Activated naive CD4-positive, alpha-beta T cell treated with anti-CD3 and anti-CD28 coated beads for 36 hours (primary cell): ENCODE measurements around the gene PPIE. TPM values are rescaled to one million over a fixed set of nuclear protein-coding genes. Genes with fewer than 3 reads are reported as not detected.

Experiments used
- CTCF ChIA-PET: fragments of 350-600 bp; sonication (Branson Sonifier 250); formaldehyde crosslinking; loops from one replicate; lab custom pipeline; 2021; ENCODE audit warnings: antibody characterized with exemption; lab: Charles Lee
- DNase-seq: peaks from one replicate; pipeline ENCODE4 v3.0.0-alpha.2; 2020
- H3K27ac Mint-ChIP-seq: one replicate; pipeline ENCODE4 v1.8.0; 2021; ENCODE audit warnings: mild to moderate bottlenecking, mixed read lengths
- H3K27me3 Mint-ChIP-seq: one replicate; pipeline ENCODE4 v1.8.0; 2021; ENCODE audit warnings: low read depth, mixed read lengths
- H3K36me3 Mint-ChIP-seq: one replicate; pipeline ENCODE4 v1.8.0; 2021; ENCODE audit warnings: low read depth, mixed read lengths
- H3K4me1 Mint-ChIP-seq: one replicate; pipeline ENCODE4 v1.8.0; 2021; ENCODE audit warnings: low read depth, mixed read lengths
- H3K4me3 Mint-ChIP-seq: one replicate; pipeline ENCODE4 v1.8.0; 2021; ENCODE audit warnings: mild to moderate bottlenecking, moderate library complexity, mixed read lengths
- H3K9me3 Mint-ChIP-seq: one replicate; pipeline ENCODE4 v1.8.0; 2021; ENCODE audit warnings: mixed read lengths
- intact Hi-C: fragments of 100-400 bp; cut with micrococcal nuclease; formaldehyde crosslinking; loops from one replicate; pipeline ENCODE4 v1.15.1; 2023
- total RNA-seq, 2 experiments: library from RNA; stranded (reverse); gene quantifications; one replicate each; pipeline ENCODE4 v1.2.3, GENCODE V29; 2021

The PPIE gene
- total RNA-seq, 2 experiments from 2014 or later: 73.8 to 75.6 TPM

DNA sequence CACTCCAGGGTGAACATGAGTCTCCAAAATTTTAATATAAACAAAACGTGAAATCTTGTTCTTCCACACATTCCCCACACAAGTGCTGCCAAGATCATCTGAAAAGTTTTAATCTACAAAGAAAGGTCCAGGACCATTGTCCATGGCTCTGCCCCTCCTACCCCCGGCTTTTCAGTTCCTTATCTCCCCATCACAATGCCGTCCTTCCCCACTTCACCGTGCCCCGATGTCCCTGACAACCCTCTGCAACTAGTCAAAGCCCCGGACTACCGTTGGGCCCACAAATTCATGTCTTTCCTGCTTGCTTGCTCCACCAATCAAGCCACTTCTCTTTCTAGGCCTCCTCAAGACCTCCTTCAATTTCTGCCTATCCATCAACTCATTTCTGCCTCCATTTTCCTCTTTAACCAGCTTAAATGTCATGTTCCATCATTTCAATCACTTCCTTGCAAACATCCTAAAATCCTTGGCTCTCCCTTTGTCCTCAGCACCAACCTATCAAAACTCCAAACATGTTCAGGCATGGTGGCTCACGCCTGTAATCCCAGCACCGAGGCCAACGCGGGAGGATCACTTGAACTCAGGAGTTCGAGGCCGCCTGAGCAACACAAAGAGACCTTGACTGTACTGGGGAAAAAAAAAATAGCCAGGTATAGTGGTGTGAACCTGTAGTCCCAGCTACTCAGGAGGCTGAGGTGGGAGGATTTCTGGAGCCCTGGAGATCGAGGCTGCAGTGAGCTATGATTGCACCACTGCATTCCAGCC, 64.0 kb downstream of the PPIE start:
- Mint-ChIP-seq H3K4me3 (no peak overlapping the region), H3K9me3 (peaks cover 3% of the 10 kb centered on the region), H3K27ac (no peak overlapping the region), H3K36me3 (peaks cover 4% of the 10 kb centered on the region), H3K4me1 (peaks cover 11% of the 10 kb centered on the region), H3K27me3 (no peaks in the 10 kb centered on the region)
- no peak for DNase-seq
- intact Hi-C loops: no loop called here
- CTCF ChIA-PET: interaction anchor here (0.5 to 0.9 kb wide), 4 partner anchors 36 to 440 kb away, joined by 3 to 4 read pairs (median 3); no protein-coding TSS in a partner anchor

DNA sequence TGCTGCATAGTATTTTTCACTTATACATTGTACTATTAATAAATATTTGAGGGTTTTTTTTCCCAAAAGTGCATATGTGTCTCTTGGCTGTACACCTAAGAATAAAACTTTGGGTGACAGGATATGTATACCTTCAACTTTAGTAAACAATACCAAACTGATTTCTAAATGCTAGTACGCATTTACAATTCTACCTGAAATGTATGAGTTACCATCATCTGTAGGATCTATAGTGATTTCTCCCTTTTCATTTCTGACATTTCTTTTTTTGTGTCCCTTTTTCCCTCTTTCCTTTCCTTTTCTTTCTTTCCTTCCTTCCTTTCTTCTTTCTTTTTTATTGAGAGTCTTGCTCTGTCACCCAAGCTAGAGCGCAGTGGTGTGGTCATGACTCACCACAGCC, 66.7 kb downstream of the PPIE start:
- DNase-seq: no peak
- Mint-ChIP-seq H3K27me3 (no peaks in the 10 kb centered on the region), H3K27ac (no peak overlapping the region), H3K36me3 (peaks cover 6% of the 10 kb centered on the region), H3K4me1 (no peaks in the 10 kb centered on the region), H3K9me3 (peaks cover 3% of the 10 kb centered on the region), H3K4me3 (no peak overlapping the region)
- CTCF ChIA-PET: no interaction called here
- intact Hi-C loops: no loop called here

DNA sequence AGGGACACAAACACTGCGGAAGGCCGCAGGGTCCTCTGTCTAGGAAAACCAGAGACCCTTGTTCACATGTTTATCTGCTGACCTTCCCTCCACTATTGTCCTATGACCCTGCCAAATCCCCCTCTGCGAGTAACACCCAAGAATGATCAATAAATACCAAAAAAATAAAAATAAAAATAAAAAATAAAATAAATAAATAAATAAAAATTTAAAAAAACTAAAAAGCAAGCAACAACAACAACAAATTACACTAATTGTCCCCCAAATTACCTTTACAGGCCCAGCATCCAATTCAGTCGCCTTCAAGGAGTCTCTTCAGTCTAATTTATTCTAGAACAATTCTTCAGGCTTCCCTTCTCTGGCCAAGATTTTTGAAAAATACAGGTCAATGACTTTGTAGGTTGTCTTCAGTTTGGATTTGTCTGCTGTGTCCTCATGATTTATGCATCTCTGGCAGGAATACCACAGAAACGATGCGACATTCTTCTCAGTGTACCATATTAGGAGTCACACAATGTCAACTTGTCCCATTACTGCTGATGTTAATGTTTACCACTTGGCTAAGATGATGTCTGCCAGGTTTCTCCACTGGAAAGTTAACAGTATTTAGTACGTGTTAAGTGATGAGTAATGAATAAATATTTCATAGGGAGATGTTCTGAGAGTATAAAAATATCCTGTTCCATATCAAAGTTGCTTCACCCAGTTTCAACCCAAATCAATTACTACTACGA, 70.3 kb downstream of the PPIE start:
- Mint-ChIP-seq H3K9me3 (peaks cover 3% of the 10 kb centered on the region), H3K36me3 (peaks cover 6% of the 10 kb centered on the region), H3K27me3 (no peaks in the 10 kb centered on the region), H3K4me1 (no peaks in the 10 kb centered on the region), H3K4me3 (no peak overlapping the region), H3K27ac (no peak overlapping the region)
- no peak for DNase-seq
- intact Hi-C loops: no loop called here
- CTCF ChIA-PET: no interaction called here

DNA sequence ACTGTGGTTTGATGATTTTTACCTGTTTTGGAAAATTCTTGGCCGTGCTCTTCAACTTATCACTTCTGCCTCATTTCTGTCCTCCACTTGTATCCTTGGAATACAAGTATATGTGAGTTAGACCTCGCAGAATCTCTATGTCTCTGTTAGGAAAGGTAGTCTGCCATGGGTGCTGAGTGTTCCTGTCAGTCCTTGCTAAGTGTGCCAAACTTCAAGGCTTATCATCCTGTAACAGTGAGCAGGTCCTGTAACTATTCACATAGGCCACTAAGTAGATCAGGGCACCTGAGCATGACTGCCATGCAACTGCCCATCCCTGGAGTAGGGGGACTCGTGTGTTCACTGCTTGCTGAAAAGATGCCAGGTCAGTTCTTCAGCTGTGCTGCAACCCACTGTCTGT, 74.2 kb downstream of the PPIE start:
- peaks cover 3% of the 10 kb centered on the region for H3K27me3 Mint-ChIP-seq
- CTCF ChIA-PET: interaction anchor here (1.1 kb wide), 1 partner anchor 90 kb away, joined by 3 read pairs; no protein-coding TSS in a partner anchor
- H3K27ac Mint-ChIP-seq: no peak overlapping the region
- no peak overlapping the region for H3K4me3 Mint-ChIP-seq
- peaks cover 10% of the 10 kb centered on the region for H3K4me1 Mint-ChIP-seq
- intact Hi-C loops: no loop called here
- DNase-seq: no peak
- peaks cover 1% of the 10 kb centered on the region for H3K36me3 Mint-ChIP-seq
- H3K9me3 Mint-ChIP-seq: no peaks in the 10 kb centered on the region

Other genes with a start within 250 kb of the PPIE start
- gene BMP8A, start 247.2 kb upstream of the PPIE start, total RNA-seq: not detected
- gene PABPC4, start 162.1 kb upstream of the PPIE start, total RNA-seq: 100 to 1,000 TPM; 328 to 353 TPM
- gene HEYL, start 99.2 kb upstream of the PPIE start, total RNA-seq: under 1 TPM; 0.15 to 0.17 TPM
- gene NT5C1A, start 66.8 kb upstream of the PPIE start, total RNA-seq: not detected
- under 1 TPM; 0.43 to 0.52 TPM for gene HPCAL4, start 47.4 kb upstream of the PPIE start, total RNA-seq
- gene OXCT2, start 32.5 kb downstream of the PPIE start, total RNA-seq: under 1 TPM; 0.52 to 0.67 TPM
- gene BMP8B, start 50.0 kb downstream of the PPIE start, total RNA-seq: under 1 TPM; 0.12 to 0.14 TPM
- gene TRIT1, start 144.6 kb downstream of the PPIE start, total RNA-seq: 10 to 100 TPM; 18.6 TPM
- under 1 TPM in 1 of 2 experiments, not detected in 1; 0.19 TPM for gene MYCL, start 163.0 kb downstream of the PPIE start, total RNA-seq
- gene MFSD2A, start 216.3 kb downstream of the PPIE start, total RNA-seq: 1 to 10 TPM; 4.0 to 4.5 TPM